ENCODE results near the gene SERPINA12.

DNA sequence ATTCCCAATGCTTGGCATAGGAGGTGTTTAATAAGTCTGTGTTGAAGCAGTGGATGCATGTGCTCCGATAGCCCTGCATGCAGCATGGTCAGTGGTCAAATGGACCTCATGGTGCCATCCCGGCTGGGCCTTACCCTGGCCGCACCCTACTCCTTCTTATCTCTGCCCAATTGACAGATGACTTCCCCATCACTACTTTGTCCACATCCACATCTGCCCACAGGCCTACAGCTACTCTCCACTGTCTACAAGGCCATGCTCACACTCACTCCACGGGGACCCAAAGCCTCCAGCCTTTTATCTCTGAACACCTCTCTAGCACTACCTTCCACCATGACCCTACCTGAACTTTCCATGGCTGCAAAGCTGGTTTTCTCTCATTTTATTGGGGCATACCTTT is 68.1 kb downstream of the SERPINA12 start:
- no peak for TF ChIP-seq POLR2A (IDR thresholded peaks at IDR 0.05)
- TF ChIP-seq, protein P1, sequence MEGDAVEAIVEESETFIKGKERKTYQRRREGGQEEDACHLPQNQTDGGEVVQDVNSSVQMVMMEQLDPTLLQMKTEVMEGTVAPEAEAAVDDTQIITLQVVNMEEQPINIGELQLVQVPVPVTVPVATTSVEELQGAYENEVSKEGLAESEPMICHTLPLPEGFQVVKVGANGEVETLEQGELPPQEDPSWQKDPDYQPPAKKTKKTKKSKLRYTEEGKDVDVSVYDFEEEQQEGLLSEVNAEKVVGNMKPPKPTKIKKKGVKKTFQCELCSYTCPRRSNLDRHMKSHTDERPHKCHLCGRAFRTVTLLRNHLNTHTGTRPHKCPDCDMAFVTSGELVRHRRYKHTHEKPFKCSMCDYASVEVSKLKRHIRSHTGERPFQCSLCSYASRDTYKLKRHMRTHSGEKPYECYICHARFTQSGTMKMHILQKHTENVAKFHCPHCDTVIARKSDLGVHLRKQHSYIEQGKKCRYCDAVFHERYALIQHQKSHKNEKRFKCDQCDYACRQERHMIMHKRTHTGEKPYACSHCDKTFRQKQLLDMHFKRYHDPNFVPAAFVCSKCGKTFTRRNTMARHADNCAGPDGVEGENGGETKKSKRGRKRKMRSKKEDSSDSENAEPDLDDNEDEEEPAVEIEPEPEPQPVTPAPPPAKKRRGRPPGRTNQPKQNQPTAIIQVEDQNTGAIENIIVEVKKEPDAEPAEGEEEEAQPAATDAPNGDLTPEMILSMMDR (IDR thresholded peaks at IDR 0.05): no peak
